Measurements from ENCODE around the gene TUT1. TPM values are rescaled to one million over a fixed set of nuclear protein-coding genes. Genes with fewer than 3 reads are reported as not detected.
A peak's percentile ranks its signal among the peaks of the same experiment; 100 is the strongest.
"Not testable (repeated sequence)": the region's sequence is repeated elsewhere in the genome, so short reads cannot be mapped to it uniquely, and the experiment has no call there.

Gene TUT1
- total RNA-seq, 3 donors from 2014 or later (not counting 1 experiment from before 2014, with no cell fraction given): 20.0 to 28.9 (median 26.2) TPM

DNA sequence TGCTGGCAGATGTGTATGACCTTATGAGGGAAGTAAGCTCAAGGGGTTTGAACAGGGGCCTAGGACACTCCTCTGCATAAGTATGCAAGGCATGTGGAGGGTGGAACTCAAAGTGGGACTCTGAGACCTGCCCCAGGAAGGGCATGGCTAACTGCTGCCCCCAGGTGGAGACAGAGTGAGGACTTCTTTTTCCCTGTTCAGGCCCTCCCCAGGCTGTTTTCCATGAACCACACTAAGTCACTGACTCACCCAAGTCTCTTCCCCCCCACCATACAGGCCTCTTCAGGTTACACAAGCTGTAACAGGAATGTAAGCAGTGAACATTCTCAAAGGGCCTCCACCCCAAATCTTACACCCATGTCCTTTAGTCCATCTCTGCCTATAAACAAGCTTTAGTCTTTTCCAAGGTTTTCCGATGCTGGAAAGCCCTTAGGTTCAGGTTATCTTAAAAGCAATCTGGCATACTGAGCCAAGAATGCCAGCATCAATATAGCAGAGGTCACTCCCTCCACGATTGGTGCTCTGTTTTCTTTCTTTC, 30.7 kb downstream of the TUT1 start:
- TF ChIP-seq, protein P1, sequence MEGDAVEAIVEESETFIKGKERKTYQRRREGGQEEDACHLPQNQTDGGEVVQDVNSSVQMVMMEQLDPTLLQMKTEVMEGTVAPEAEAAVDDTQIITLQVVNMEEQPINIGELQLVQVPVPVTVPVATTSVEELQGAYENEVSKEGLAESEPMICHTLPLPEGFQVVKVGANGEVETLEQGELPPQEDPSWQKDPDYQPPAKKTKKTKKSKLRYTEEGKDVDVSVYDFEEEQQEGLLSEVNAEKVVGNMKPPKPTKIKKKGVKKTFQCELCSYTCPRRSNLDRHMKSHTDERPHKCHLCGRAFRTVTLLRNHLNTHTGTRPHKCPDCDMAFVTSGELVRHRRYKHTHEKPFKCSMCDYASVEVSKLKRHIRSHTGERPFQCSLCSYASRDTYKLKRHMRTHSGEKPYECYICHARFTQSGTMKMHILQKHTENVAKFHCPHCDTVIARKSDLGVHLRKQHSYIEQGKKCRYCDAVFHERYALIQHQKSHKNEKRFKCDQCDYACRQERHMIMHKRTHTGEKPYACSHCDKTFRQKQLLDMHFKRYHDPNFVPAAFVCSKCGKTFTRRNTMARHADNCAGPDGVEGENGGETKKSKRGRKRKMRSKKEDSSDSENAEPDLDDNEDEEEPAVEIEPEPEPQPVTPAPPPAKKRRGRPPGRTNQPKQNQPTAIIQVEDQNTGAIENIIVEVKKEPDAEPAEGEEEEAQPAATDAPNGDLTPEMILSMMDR (IDR thresholded peaks at IDR 0.05): peak; percentile 70
- H3K27ac ChIP-seq (ENCODE audit: low read length): no peak overlapping the region
- H3K4me1 ChIP-seq (ENCODE audit: control insufficient read depth, insufficient read depth, low read length): peaks cover 49% of the 10 kb centered on the region
- H3K9me3 ChIP-seq (ENCODE audit: control insufficient read depth, insufficient read depth, low read length): no peaks in the 10 kb centered on the region
- ATAC-seq (peak in 2 of 3 donors; percentile 9 to 19), DNase-seq (peak; percentile 65 to 90)
- Mint-ChIP-seq H3K9me3 (no peaks in the 10 kb centered on the region), H3K36me3 (peaks cover 12% of the 10 kb centered on the region), H3K4me3 (no peak overlapping the region), H3K27ac (peak overlapping the region; percentile 97 to 98), H3K27me3 (ENCODE audit: low read depth in 2 of 2) (no peaks in the 10 kb centered on the region), H3K4me1 (peaks cover 44 to 56% of the 10 kb centered on the region in 2 donors)
- no peak overlapping the region for H3K4me3 ChIP-seq (ENCODE audit: low read length)
- H3K27me3 ChIP-seq (ENCODE audit: control insufficient read depth, insufficient read depth, low read length): no peaks in the 10 kb centered on the region
- intact Hi-C loops (cut with micrococcal nuclease): loop anchor here (1.0 kb wide), 1 partner anchor 136 kb away; no protein-coding TSS in a partner anchor
- peaks cover 46% of the 10 kb centered on the region for H3K36me3 ChIP-seq (ENCODE audit: control insufficient read depth, insufficient read depth, low read length)
- WGBS (ENCODE audit: insufficient coverage): 88% methylated on average over 2 of the region's 2 CpGs

DNA sequence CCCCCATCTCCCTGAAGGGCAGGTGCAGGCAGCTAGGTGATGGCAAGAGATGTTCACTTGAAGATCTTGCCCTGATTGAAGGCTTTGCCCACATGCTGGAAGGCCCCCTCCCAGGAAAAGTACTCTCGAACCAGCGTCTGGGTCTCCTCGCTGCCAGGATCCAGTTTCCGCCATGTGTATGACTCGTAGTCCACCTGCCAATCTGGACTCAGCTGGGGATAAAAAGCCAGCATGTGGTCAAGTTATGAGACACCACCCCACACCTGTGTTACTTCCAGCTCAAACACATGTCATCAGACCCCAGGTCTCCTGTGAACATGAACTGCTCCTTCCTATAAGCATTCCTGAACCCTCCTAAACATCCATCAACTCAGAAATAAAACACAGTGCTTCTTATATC, 31.7 kb downstream of the TUT1 start:
- peaks cover 59% of the 10 kb centered on the region for H3K4me1 ChIP-seq (ENCODE audit: control insufficient read depth, insufficient read depth, low read length)
- Mint-ChIP-seq H3K4me1 (peaks cover 52 to 63% of the 10 kb centered on the region in 2 donors), H3K27ac (peak overlapping the region; percentile 97 to 98), H3K36me3 (peaks cover 12% of the 10 kb centered on the region), H3K4me3 (peak overlapping the region; percentile 52)
- DNase-seq; H3K27me3 ChIP-seq (ENCODE audit: control insufficient read depth, insufficient read depth, low read length); H3K4me3 ChIP-seq (ENCODE audit: low read length); H3K27ac ChIP-seq (ENCODE audit: low read length); H3K9me3 ChIP-seq (ENCODE audit: control insufficient read depth, insufficient read depth, low read length); ATAC-seq; H3K9me3 Mint-ChIP-seq; H3K27me3 Mint-ChIP-seq (ENCODE audit: low read depth in 2 of 2): not testable (repeated sequence)
- intact Hi-C loops (cut with micrococcal nuclease): loop anchor here (1.0 to 5.0 kb wide), 2 partner anchors 135 to 283 kb away; no protein-coding TSS in a partner anchor
- H3K36me3 ChIP-seq (ENCODE audit: control insufficient read depth, insufficient read depth, low read length): peaks cover 38% of the 10 kb centered on the region
- 95% methylated on average over 5 of the region's 5 CpGs for WGBS (ENCODE audit: insufficient coverage)

DNA sequence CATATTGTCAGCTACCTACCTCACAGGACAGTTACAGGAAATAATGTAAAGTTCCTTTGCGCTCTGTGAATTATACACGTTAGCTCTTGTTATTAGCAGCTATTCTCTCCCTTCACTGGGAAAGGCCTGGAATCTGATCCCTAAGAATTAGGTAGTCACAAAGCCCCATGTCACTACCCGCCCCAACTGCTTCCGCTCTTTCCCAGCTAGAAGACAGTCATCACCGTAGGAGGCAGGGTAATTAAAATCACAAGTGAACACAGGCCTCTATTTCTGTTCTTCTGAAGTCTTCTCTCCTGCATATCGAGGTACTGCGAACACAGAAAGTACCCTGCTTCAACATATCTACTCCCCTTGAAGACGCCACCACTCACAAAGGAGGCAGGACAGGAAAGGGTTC, 32.1 kb downstream of the TUT1 start:
- no peaks in the 10 kb centered on the region for H3K27me3 ChIP-seq (ENCODE audit: control insufficient read depth, insufficient read depth, low read length)
- no peak overlapping the region for H3K4me3 ChIP-seq (ENCODE audit: low read length)
- peaks cover 38% of the 10 kb centered on the region for H3K36me3 ChIP-seq (ENCODE audit: control insufficient read depth, insufficient read depth, low read length)
- intact Hi-C loops (cut with micrococcal nuclease): loop anchor here (5.0 kb wide), 1 partner anchor 283 kb away; no protein-coding TSS in a partner anchor
- Mint-ChIP-seq H3K27ac (peak overlapping the region; percentile 97 to 98), H3K4me1 (peaks cover 56 to 67% of the 10 kb centered on the region in 2 donors), H3K4me3 (peak overlapping the region; percentile 52), H3K9me3 (no peaks in the 10 kb centered on the region), H3K36me3 (peaks cover 12% of the 10 kb centered on the region), H3K27me3 (ENCODE audit: low read depth in 2 of 2) (no peaks in the 10 kb centered on the region)
- no peaks in the 10 kb centered on the region for H3K9me3 ChIP-seq (ENCODE audit: control insufficient read depth, insufficient read depth, low read length)
- ATAC-seq (no peak), DNase-seq (no peak)
- H3K4me1 ChIP-seq (ENCODE audit: control insufficient read depth, insufficient read depth, low read length): peaks cover 63% of the 10 kb centered on the region
- H3K27ac ChIP-seq (ENCODE audit: low read length): no peak overlapping the region
- WGBS (ENCODE audit: insufficient coverage): 83% methylated on average over 8 of the region's 8 CpGs
- TF ChIP-seq, protein P1 (IDR thresholded peaks at IDR 0.05): no peak

DNA sequence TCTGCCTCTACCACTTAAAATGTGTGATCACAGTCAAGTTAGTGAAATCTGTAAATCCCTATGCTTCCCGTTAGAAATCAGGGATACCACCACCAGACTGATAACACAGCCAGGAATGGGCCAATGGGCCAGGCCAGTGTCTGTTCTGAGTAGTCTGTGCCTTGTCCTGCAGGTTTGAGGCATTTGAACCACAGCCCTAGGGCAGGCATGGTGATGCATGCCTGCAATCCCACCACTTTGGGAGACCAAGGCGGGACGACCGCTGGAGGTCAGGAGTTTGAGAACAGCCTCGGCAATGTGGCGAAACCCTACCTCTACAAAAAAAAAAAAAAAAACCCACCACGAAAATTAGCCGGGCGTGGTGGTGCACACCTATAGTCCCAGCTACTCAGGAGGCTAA, 32.7 kb downstream of the TUT1 start:
- H3K4me3 Mint-ChIP-seq: peak overlapping the region; percentile 93
- H3K36me3 Mint-ChIP-seq: peaks cover 12% of the 10 kb centered on the region
- peaks cover 62 to 73% of the 10 kb centered on the region in 2 donors for H3K4me1 Mint-ChIP-seq
- H3K27ac Mint-ChIP-seq: peak overlapping the region; percentile 97 to 98
- intact Hi-C loops (cut with micrococcal nuclease): loop anchor here (5.0 kb wide), 1 partner anchor 284 kb away; no protein-coding TSS in a partner anchor
- H3K4me1 ChIP-seq (ENCODE audit: control insufficient read depth, insufficient read depth, low read length): peaks cover 68% of the 10 kb centered on the region
- peaks cover 33% of the 10 kb centered on the region for H3K36me3 ChIP-seq (ENCODE audit: control insufficient read depth, insufficient read depth, low read length)
- H3K27me3 Mint-ChIP-seq (ENCODE audit: low read depth in 2 of 2): no peaks in the 10 kb centered on the region
- no peaks in the 10 kb centered on the region for H3K9me3 Mint-ChIP-seq
- ATAC-seq: no peak
- H3K27ac ChIP-seq (ENCODE audit: low read length): peak overlapping the region; percentile 97
- WGBS (ENCODE audit: insufficient coverage): 79% methylated on average over 4 of the region's 9 CpGs
- TF ChIP-seq, protein P1 (IDR thresholded peaks at IDR 0.05): no peak
- H3K9me3 ChIP-seq (ENCODE audit: control insufficient read depth, insufficient read depth, low read length): no peaks in the 10 kb centered on the region
- H3K4me3 ChIP-seq (ENCODE audit: low read length): no peak overlapping the region
- no peaks in the 10 kb centered on the region for H3K27me3 ChIP-seq (ENCODE audit: control insufficient read depth, insufficient read depth, low read length)
- DNase-seq: peak in 1 of 2 donors; percentile 29

Measured in natural killer cell (primary cell).